ENCODE results near the gene PKDCC.
A peak's percentile ranks its signal among the peaks of the same experiment; 100 is the strongest.

The PKDCC gene

DNA sequence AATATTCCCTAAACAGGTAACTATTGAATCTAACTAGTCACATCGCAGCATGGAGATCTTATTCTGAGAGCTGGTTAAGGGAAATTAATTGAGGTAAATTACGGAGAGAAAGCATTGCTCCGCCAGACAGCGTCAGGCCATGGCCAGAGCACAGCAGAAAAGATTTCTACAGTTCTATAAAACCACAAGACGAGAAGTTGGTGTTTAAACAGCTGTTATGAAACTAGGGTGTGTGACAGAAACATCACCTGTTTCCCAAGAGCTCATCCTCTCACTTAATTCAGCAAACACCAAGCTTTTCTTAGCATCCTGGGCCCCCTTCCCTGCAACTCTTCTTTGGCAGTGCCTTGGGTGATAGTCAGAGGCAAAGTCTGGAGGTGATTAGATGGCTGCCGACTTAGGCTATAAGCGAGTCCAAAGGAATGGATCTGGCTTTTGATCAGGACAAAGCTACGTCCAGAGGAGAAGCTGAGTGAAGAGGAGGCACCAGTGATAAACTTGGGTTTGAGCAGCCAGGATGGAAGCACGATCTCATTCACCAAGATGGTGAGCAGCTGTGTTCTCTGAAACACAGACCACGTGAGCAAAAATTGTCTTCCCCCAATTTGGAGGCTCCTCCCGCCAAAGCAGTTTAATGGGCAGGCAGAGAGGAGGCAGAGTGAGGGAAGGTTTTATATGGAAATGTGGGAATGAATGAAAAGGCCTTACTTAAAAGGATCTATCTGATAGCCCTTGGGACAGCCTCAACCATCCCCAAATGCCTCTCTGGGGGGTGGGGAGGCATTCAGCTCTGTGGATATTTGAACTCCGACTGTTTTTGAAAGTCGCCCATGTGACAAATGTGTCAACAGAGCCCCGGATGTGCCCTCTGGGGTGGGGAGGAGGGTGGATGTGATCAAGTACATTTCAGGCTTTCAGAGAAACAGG lies 57.8 kb downstream of the PKDCC start:
- peak; percentile 54 for DNase-seq (ENCODE audit: low spot score)

DNA sequence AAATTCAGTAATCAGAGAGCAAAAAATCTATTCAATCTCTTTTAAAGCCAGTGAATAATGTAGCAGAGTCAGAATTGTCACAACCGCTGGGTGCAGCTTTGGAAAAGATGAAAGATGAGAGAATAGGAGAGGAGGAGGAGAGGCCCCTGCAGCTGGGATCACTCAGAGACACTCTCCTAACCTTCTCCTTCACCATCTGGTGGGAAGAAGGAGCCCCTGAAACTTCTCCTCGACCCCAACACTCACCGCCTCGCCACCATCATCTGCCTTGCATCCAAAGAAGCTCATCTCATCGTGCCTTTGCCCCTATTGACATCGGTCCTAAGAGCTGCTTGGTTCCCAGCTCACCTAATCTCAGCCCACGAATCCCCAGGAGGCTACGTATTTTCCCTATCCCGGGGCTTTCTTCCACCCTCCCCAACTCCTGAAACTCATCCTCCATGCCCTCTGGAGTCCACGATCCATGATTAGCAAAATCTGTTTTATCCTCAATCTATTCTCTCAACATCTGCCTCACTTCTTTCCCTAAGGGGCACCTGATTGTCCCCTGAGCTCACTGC lies 58.5 kb downstream of the PKDCC start:
- no peak for DNase-seq (ENCODE audit: low spot score)

- no peak for DNase-seq (ENCODE audit: low spot score)
These were observed 59.6 kb downstream of the PKDCC start for GRCh38 chr2:42107249-42108042.
